HG03097 (cell line): ENCODE measurements around the gene KCNJ5.
A peak's percentile ranks its signal among the peaks of the same experiment; 100 is the strongest.

Source experiments
- ATAC-seq: cut with Tn5 transposase; IDR thresholded peaks from one replicate; pipeline ENCODE4 v1.9.1; 2021; ENCODE audit not compliant: unreplicated experiment, low FRiP score

Gene KCNJ5

GRCh38 chr11:128927683-128928336 is 36.7 kb downstream of the KCNJ5 start:
- ATAC-seq: no peak

- peak; percentile 96 for ATAC-seq
Observed at GRCh38 chr11:128928400-128928799, 37.2 kb downstream of the KCNJ5 start.

GRCh38 chr11:128929468-128929867 is 38.3 kb downstream of the KCNJ5 start:
- ATAC-seq: no peak

- ATAC-seq: no peak
Observed at GRCh38 chr11:128929991-128930390, 38.8 kb downstream of the KCNJ5 start.

DNA sequence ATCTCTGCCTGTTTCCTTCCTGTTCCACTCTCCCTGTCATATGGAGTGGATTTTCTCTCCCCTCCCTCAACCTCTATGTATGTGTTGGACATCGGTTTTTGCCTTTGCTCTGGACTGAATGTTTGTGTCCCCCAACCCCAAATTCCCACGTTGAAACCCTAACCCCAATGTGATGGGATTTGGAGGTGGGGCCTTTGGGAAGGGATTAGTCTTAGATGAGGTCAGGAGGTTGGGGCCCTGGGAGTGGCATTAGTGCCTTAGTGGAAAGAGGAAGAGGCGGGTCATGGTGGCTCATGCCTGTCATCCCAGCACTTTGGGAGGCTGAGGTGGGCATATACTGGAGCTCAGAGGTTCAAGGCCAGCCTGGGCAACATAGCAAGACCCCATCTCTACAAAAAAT is 39.9 kb downstream of the KCNJ5 start:
- no peak for ATAC-seq

DNA sequence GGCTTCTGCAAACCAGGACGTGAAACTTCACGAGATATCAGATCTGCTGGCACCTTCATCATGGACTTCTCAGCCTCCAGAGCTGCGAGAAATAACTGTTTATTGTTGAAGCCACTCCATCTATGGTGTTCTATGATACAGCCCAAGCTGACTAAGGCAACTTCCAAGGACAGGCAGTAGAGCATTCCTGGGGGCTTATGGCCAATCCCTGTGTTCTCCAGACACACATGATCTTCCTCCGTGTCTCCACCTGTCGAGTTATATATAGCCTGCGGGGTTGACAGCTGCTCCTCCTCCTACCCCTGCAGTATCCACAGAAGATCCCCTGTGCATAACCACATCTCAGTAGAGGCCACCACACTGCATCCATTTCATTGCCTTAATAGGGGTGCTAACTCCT is 40.5 kb downstream of the KCNJ5 start:
- ATAC-seq: no peak

GRCh38 chr11:128933481-128934178 is 42.5 kb downstream of the KCNJ5 start:
- no peak for ATAC-seq

- ATAC-seq: no peak
Observed at GRCh38 chr11:128934351-128934750, 43.2 kb downstream of the KCNJ5 start.

- ATAC-seq: no peak
Observed at GRCh38 chr11:128934926-128935325, 43.8 kb downstream of the KCNJ5 start.

DNA sequence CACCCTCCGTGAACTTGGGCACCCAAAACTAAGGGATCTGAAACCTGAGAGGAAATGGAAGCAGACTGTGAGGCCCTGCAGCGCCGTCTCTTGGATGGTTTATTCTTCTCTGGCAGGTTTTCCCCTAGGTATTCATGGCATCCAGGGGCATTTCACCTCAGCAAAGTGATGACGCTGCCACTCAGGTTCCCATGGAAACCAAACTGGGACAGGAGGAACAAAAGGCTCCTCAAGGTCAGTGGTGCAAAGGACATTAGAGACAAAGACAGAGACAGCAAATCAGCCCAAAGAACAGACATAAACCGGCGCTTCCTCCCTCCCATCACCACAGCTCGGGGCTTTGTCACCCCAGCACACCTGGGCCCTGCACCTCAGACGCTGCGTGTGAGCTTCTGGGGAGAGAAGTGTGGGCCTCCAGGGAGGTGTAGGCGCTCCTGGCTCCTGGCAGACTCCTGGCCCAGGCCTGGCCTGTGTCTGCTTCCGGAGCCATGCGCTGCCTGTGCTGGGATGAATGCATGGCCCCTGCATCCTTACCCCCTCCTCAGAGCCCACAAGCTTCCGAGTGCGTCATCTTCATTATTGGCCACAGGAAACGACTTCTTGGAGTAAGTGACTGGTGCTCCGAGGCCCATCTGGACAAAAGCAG is 45.6 kb downstream of the KCNJ5 start:
- no peak for ATAC-seq

GRCh38 chr11:128937480-128937879 is 46.3 kb downstream of the KCNJ5 start:
- no peak for ATAC-seq

GRCh38 chr11:128938156-128938885 is 47.2 kb downstream of the KCNJ5 start:
- ATAC-seq: no peak

- no peak for ATAC-seq
Observed at GRCh38 chr11:128939591-128939990, 48.4 kb downstream of the KCNJ5 start.

- ATAC-seq: no peak
Observed at GRCh38 chr11:128940156-128940555, 49.0 kb downstream of the KCNJ5 start.

GRCh38 chr11:128940603-128941002 is 49.4 kb downstream of the KCNJ5 start:
- no peak for ATAC-seq

- ATAC-seq: no peak
Observed at GRCh38 chr11:128941110-128941509, 50.0 kb downstream of the KCNJ5 start.

GRCh38 chr11:128941573-128942271 is 50.6 kb downstream of the KCNJ5 start:
- no peak for ATAC-seq

- no peak for ATAC-seq
Observed at GRCh38 chr11:128942272-128942612, 51.1 kb downstream of the KCNJ5 start.

GRCh38 chr11:128942817-128943427 is 51.8 kb downstream of the KCNJ5 start, which contains the start of gene TP53AIP1:
TSS of gene TP53AIP1 (minus strand) at chr11:128942871. CDS start at chr11:128937818, 5,053 bp downstream.
- no peak for ATAC-seq

- no peak for ATAC-seq
Observed at GRCh38 chr11:128943428-128943976, 52.3 kb downstream of the KCNJ5 start.
